ENCODE measurements around the gene LYZL2. TPM values are rescaled to one million over a fixed set of nuclear protein-coding genes. Genes with fewer than 3 reads are reported as not detected.

LYZL2 gene
- total RNA-seq, 1 experiment from 2014 or later, result not detected

- Histone ChIP-seq H3K4me3 (no peak overlapping the region), H3K4me1 (replicated peaks) (no peaks in the 10 kb centered on the region), H3K9me3 (replicated peaks) (no peaks in the 10 kb centered on the region), H3K36me3 (no peaks in the 10 kb centered on the region), H3K27ac (no peak overlapping the region), H3K27me3 (replicated peaks) (no peaks in the 10 kb centered on the region)
- no peak for DNase-seq (ENCODE audit: low read depth in 1 of 2, low spot score in 2 of 2)
Observed at GRCh38 chr10:30573721-30574431, 55.7 kb downstream of the LYZL2 start.

DNA sequence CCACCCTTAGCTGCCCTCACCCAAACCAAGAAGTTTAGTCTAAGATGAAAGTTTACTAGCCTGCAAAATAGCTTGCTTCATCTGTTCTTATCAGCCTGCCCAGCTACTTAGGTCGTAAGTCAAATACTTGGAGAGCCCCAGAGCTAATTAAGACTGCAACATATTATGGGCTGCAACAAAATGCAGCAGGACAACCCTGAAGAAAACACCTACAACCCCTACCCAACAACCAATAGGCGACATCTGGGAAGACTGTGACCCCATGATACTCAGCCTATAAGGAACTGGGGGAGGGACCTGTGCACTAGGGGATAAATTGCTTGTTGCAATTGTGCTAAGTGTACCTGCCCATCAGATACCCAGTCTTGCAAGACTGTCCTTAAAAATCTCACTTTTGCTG lies 64.1 kb downstream of the LYZL2 start:
- DNase-seq (ENCODE audit: low read depth in 1 of 2, low spot score in 2 of 2), result no peak
- H3K27me3 ChIP-seq (replicated peaks), result peaks cover 10% of the 10 kb centered on the region
- H3K4me3 ChIP-seq, result no peak overlapping the region
- H3K27ac ChIP-seq, result no peak overlapping the region
- no peaks in the 10 kb centered on the region for H3K4me1 ChIP-seq (replicated peaks)
- no peaks in the 10 kb centered on the region for H3K9me3 ChIP-seq (replicated peaks)
- H3K36me3 ChIP-seq, result no peaks in the 10 kb centered on the region

- Histone ChIP-seq H3K4me1 (replicated peaks) (no peaks in the 10 kb centered on the region), H3K27me3 (replicated peaks) (peaks cover 10% of the 10 kb centered on the region), H3K4me3 (no peak overlapping the region), H3K27ac (no peak overlapping the region), H3K9me3 (replicated peaks) (no peaks in the 10 kb centered on the region), H3K36me3 (no peaks in the 10 kb centered on the region)
- DNase-seq (ENCODE audit: low read depth in 1 of 2, low spot score in 2 of 2), result no peak
Observed at GRCh38 chr10:30562787-30563186, 66.8 kb downstream of the LYZL2 start.

Other genes with a start within 250 kb of the LYZL2 start
- 3.9 and 4.2 TPM in 2 replicates for gene MAP3K8, start 195.6 kb downstream of the LYZL2 start, total RNA-seq (2014; rRNA removed; shearing (Covaris generic))

Measured in SJSA1 (cell line).